HL-60 (cell line): ENCODE data around the gene KDELR1.
"Not testable (repeated sequence)": the region's sequence is repeated elsewhere in the genome, so short reads cannot be mapped to it uniquely, and the experiment has no call there.

ENCODE experiments used
- DNase-seq, 2 experiments: peaks; one replicate each; pipeline ENCODE4 v3.0.0-alpha.2; 2010 to 2020; ENCODE audit warnings: low read depth in 1 of 2, low spot score in 1 of 2
- H3K27ac ChIP-seq: fragments of 250-450 bp; sonication (Bioruptor Pico); replicated peaks from 2 replicates; pipeline ENCODE4 v1.5.1; 2020; ENCODE audit warnings: mild to moderate bottlenecking, moderate library complexity
- H3K27me3 ChIP-seq: fragments of 250-450 bp; sonication (Bioruptor Pico); 2 replicates; pipeline ENCODE4 v1.5.1; 2021; ENCODE audit warnings: mild to moderate bottlenecking, moderate library complexity; ENCODE audit not compliant: insufficient read depth, poor library complexity, severe bottlenecking
- H3K4me3 ChIP-seq: replicated peaks from 2 replicates; pipeline ENCODE4 v1.5.1; 2011; ENCODE audit warnings: mild to moderate bottlenecking, control low read depth, low read length; ENCODE audit not compliant: insufficient read depth
- GABPA ChIP-seq: IDR thresholded peaks from 2 replicates; pipeline ENCODE4 v1.6.1; 2012; ENCODE audit warnings: low read depth
- POLR2AphosphoS5 ChIP-seq: IDR thresholded peaks from 2 replicates; pipeline ENCODE4 v1.6.1; 2012; ENCODE audit warnings: low read depth
- SPI1 ChIP-seq: IDR thresholded peaks from 2 replicates; pipeline ENCODE4 v1.6.1; 2012; ENCODE audit warnings: low read depth, mild to moderate bottlenecking, borderline replicate concordance
- TF ChIP-seq, protein P1 (sequence below): IDR thresholded peaks from 2 replicates; pipeline ENCODE4 v1.6.1; 2012; ENCODE audit warnings: low read depth; ENCODE audit not compliant: insufficient replicate concordance
- TF ChIP-seq, protein P2 (sequence below): IDR thresholded peaks from one replicate; pipeline ENCODE4 v1.5.1; 2011; ENCODE audit warnings: low read length, control low read depth, inconsistent platforms; ENCODE audit not compliant: insufficient read depth

The KDELR1 gene

DNA sequence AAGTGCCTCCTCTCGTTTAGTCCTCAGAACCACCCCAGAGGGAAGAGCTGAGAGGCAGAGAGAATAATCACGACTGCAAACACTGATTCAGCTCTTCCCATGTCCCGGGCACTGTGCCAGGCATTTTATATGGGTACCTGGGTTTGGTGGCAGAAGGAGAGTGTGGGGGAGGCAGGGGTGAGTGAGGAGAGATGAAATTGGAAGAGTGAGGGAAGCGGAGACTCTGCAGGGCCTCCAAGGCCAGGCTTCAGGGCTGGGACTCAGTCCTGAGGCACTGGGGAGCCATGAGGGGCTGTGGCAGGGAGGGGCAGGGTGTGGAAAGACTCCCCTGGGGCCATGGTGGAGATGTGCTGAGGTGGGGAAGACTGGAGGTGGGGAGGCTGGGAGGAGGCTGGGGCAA lies 18.4 kb downstream of the KDELR1 start:
- no peak for DNase-seq

DNA sequence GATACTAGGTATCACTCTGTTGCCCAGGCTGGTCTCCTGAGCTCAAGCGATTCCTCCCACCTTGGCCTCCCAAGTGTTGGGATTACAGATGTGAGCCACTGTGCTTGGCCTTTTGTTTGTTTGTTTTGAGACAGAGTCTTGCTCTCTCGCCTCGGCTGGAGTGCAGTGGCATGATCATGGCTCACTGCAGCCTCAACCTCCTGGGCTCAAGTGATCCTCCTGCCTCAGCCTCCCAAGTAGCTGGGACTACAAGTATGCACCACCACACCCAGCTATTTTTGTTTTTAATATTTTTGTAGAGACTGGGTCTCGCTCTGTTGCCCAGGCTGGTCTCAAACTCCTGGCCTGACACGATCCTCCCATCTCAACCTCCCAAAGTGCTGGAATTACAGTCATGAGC lies 19.6 kb downstream of the KDELR1 start:
- H3K27me3 ChIP-seq, H3K27ac ChIP-seq, DNase-seq, H3K4me3 ChIP-seq: not testable (repeated sequence)

More for the DNA sequence above, 18.4 kb downstream of the KDELR1 start:
- H3K4me3 ChIP-seq, result no peak overlapping the region
- TF ChIP-seq, protein P1, sequence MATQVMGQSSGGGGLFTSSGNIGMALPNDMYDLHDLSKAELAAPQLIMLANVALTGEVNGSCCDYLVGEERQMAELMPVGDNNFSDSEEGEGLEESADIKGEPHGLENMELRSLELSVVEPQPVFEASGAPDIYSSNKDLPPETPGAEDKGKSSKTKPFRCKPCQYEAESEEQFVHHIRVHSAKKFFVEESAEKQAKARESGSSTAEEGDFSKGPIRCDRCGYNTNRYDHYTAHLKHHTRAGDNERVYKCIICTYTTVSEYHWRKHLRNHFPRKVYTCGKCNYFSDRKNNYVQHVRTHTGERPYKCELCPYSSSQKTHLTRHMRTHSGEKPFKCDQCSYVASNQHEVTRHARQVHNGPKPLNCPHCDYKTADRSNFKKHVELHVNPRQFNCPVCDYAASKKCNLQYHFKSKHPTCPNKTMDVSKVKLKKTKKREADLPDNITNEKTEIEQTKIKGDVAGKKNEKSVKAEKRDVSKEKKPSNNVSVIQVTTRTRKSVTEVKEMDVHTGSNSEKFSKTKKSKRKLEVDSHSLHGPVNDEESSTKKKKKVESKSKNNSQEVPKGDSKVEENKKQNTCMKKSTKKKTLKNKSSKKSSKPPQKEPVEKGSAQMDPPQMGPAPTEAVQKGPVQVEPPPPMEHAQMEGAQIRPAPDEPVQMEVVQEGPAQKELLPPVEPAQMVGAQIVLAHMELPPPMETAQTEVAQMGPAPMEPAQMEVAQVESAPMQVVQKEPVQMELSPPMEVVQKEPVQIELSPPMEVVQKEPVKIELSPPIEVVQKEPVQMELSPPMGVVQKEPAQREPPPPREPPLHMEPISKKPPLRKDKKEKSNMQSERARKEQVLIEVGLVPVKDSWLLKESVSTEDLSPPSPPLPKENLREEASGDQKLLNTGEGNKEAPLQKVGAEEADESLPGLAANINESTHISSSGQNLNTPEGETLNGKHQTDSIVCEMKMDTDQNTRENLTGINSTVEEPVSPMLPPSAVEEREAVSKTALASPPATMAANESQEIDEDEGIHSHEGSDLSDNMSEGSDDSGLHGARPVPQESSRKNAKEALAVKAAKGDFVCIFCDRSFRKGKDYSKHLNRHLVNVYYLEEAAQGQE, result no peak
- TF ChIP-seq GABPA (no peak), POLR2AphosphoS5 (no peak), SPI1 (no peak)
- TF ChIP-seq, protein P2, sequence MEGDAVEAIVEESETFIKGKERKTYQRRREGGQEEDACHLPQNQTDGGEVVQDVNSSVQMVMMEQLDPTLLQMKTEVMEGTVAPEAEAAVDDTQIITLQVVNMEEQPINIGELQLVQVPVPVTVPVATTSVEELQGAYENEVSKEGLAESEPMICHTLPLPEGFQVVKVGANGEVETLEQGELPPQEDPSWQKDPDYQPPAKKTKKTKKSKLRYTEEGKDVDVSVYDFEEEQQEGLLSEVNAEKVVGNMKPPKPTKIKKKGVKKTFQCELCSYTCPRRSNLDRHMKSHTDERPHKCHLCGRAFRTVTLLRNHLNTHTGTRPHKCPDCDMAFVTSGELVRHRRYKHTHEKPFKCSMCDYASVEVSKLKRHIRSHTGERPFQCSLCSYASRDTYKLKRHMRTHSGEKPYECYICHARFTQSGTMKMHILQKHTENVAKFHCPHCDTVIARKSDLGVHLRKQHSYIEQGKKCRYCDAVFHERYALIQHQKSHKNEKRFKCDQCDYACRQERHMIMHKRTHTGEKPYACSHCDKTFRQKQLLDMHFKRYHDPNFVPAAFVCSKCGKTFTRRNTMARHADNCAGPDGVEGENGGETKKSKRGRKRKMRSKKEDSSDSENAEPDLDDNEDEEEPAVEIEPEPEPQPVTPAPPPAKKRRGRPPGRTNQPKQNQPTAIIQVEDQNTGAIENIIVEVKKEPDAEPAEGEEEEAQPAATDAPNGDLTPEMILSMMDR, result no peak
- H3K27me3 ChIP-seq, result no peaks in the 10 kb centered on the region
- H3K27ac ChIP-seq, result no peak overlapping the region

DNA sequence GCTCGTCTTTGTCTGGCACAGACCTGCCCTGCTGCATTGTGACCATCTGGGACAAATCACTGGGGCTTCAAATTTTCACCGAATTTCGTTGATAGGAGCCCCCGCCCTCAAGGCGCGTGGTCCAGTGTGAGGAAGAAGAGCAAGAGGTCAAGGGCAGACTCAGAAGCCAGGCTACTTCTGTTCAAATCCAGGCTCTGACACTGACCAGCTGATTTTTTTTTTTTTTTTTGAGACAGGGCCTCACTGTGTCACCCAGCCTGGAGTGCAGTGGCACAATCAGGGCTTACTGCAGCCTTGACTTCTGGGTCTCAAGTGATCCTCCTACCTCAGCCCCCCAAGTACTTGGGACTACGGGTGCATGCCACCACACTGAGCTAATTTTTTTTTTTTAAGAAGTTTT lies 20.0 kb downstream of the KDELR1 start:
- no peak for DNase-seq
- TF ChIP-seq GABPA (no peak), POLR2AphosphoS5 (no peak), SPI1 (no peak)
- TF ChIP-seq, protein P2, result no peak
- TF ChIP-seq, protein P1, result no peak
- H3K27me3 ChIP-seq, result no peaks in the 10 kb centered on the region
- H3K4me3 ChIP-seq, result no peak overlapping the region
- no peak overlapping the region for H3K27ac ChIP-seq

DNA sequence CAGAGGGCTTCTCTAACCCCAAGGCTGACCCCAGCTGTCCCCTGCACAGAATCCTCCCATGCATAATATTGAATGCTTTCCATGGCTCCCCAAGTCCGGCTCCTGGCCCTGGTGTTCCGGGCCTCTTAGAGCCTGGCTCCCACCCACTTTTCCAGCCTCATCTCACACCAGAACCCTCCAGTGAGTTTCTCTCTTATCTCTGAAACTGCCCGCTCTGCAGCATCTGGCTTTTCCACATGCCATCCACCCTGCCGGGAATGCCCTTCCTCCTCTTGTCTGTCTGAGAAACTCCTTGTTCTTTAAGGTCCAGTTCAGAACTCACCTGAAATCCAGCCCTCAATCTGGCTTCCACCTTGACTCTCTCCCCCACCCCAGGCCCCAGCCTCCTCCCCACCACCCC lies 20.4 kb downstream of the KDELR1 start:
- Histone ChIP-seq H3K27ac (no peak overlapping the region), H3K4me3 (no peak overlapping the region), H3K27me3 (no peaks in the 10 kb centered on the region)
- TF ChIP-seq, protein P2, result no peak
- no peak for DNase-seq
